Posterior vena cava (tissue), 2 donors: ENCODE measurements around the gene WNT5A. TPM values are rescaled to one million over a fixed set of nuclear protein-coding genes. Genes with fewer than 3 reads are reported as not detected.

Source experiments
- DNase-seq: peaks from one replicate; pipeline ENCODE4 v3.0.0-alpha.2; 2020; ENCODE audit warnings: low spot score
- intact Hi-C, 2 donors: fragments of 100-400 bp; cut with DNase I; formaldehyde crosslinking; loops; one replicate each; pipeline versions ENCODE4 v1.14.1 to v1.14.2; 2022 to 2023
- long read RNA-seq, 2 donors: library from polyadenylated mRNA; unstranded; transcript quantifications; one replicate each; pipeline ENCODE4 v2.0.0, GENCODE V29; 2020 to 2021
- total RNA-seq, 2 donors: library from RNA; stranded (reverse); fragmentation: NEBNext Ultra II Directional; extraction: Animal tissue kit (Norgen Biotek cat#: 25700); gene quantifications; one replicate each; pipeline ENCODE4 v1.2.1, GENCODE V29; 2021
- donor health status: DM: yes; HTN: yes; CAD: no.
- donor health status: DM: yes; HTN: yes; CAD: no.

Gene WNT5A
- total RNA-seq: 1 to 10 TPM; 2.2 to 6.7 TPM
- long read RNA-seq, donor 1, partial matches to known transcripts: 0 of 1 reads
- long read RNA-seq, donor 1, other reads (novel, unspliced or antisense): 1 of 1 reads
- long read RNA-seq, donor 2: 0 reads

- intact Hi-C loops: loop anchor here (10.0 kb wide), 3 partner anchors 248 to 632 kb away; no protein-coding TSS in a partner anchor
- no peak for DNase-seq
These were observed at the start of gene WNT5A for GRCh38 chr3:55486857-55487380. TSS of gene WNT5A (minus strand) at chr3:55487306. CDS start at chr3:55486985, 321 bp downstream.

- DNase-seq: no peak
- intact Hi-C loops: no loop called here
These were observed 47.8 kb upstream of the WNT5A start for GRCh38 chr3:55534876-55535275.

GRCh38 chr3:55532806-55533205 is 45.7 kb upstream of the WNT5A start:
- no peak for DNase-seq

GRCh38 chr3:55531321-55531720 is 44.2 kb upstream of the WNT5A start:
- no peak for DNase-seq
- intact Hi-C loops: no loop called here

More at GRCh38 chr3:55532806-55533205, 45.7 kb upstream of the WNT5A start:
- intact Hi-C loops: no loop called here

- intact Hi-C loops: no loop called here
- DNase-seq: no peak
These were observed 40.3 kb upstream of the WNT5A start for GRCh38 chr3:55527361-55527760.

- no peak for DNase-seq
- intact Hi-C loops: no loop called here
These were observed 39.4 kb upstream of the WNT5A start for GRCh38 chr3:55526332-55527030.

GRCh38 chr3:55525436-55525835 is 38.3 kb upstream of the WNT5A start:
- intact Hi-C loops: no loop called here
- no peak for DNase-seq

GRCh38 chr3:55524565-55525244 is 37.6 kb upstream of the WNT5A start:
- no peak for DNase-seq
- intact Hi-C loops: no loop called here

- no peak for DNase-seq
- intact Hi-C loops: no loop called here
These were observed 36.4 kb upstream of the WNT5A start for GRCh38 chr3:55523471-55523870.

GRCh38 chr3:55521738-55522421 is 34.8 kb upstream of the WNT5A start:
- DNase-seq: no peak
- intact Hi-C loops: no loop called here

- intact Hi-C loops: no loop called here
- DNase-seq: no peak
These were observed 34.1 kb upstream of the WNT5A start for GRCh38 chr3:55521064-55521737.

GRCh38 chr3:55519019-55519418 is 31.9 kb upstream of the WNT5A start:
- intact Hi-C loops: no loop called here
- DNase-seq: no peak

GRCh38 chr3:55518451-55518850 is 31.3 kb upstream of the WNT5A start:
- DNase-seq: no peak
- intact Hi-C loops: no loop called here

- DNase-seq: no peak
- intact Hi-C loops: no loop called here
These were observed 29.4 kb upstream of the WNT5A start for GRCh38 chr3:55516392-55517030.

- DNase-seq: no peak
- intact Hi-C loops: no loop called here
These were observed 28.6 kb upstream of the WNT5A start for GRCh38 chr3:55515550-55516246.

GRCh38 chr3:55514962-55515361 is 27.9 kb upstream of the WNT5A start:
- intact Hi-C loops: no loop called here
- DNase-seq: no peak

- DNase-seq: no peak
- intact Hi-C loops: no loop called here
These were observed 25.7 kb upstream of the WNT5A start for GRCh38 chr3:55512571-55513343.
